WI38 (cell line): Measurements from ENCODE around the gene CHRM1.

Experiments used
- H3K4me3 ChIP-seq: 2 replicates; pipeline ENCODE4 v1.5.1; 2011; ENCODE audit warnings: low read depth, mild to moderate bottlenecking, control low read depth, low read length
- TF ChIP-seq, protein P1 (sequence below): IDR thresholded peaks from 2 replicates; pipeline ENCODE4 v1.5.1; 2012; ENCODE audit warnings: low read depth, mild to moderate bottlenecking, control low read depth, low read length

CHRM1 gene

DNA sequence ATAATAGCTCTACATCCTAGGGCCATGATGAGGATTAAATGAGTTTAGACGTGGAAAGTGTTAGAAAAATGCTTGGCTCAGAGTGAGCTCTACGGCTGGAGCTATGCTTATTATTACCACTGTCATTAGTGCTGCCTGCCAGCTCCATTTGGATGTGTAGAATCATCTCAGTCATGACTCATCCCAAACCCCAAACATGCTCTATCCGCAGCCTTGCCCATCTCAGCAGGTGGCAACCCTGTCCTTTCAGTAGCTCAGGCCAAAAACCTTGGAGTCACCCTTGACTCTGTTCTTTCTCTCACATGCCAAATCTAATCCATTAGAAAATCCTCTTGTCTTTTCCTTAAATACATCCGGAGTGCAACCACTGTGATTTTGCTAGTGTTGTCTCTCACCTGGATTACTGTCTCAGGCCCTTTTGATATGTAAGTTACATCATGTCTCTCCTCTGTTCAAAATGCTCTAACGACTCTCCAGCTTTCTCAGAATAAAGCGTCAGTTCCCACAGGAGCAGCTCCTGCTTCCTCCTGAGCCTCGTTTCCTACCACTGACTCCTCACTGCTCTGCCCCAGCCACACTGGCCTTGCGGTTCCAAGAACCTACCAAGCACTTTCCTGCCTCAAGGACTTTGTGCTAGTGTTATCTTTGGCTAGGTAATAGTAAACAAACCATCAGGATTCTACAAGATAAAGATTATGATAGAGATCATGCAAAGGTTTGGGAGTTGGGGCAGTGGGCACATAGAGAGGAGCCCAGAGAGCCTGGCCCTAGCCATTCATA is 10.5 kb upstream of the CHRM1 start:
- TF ChIP-seq, protein P1, sequence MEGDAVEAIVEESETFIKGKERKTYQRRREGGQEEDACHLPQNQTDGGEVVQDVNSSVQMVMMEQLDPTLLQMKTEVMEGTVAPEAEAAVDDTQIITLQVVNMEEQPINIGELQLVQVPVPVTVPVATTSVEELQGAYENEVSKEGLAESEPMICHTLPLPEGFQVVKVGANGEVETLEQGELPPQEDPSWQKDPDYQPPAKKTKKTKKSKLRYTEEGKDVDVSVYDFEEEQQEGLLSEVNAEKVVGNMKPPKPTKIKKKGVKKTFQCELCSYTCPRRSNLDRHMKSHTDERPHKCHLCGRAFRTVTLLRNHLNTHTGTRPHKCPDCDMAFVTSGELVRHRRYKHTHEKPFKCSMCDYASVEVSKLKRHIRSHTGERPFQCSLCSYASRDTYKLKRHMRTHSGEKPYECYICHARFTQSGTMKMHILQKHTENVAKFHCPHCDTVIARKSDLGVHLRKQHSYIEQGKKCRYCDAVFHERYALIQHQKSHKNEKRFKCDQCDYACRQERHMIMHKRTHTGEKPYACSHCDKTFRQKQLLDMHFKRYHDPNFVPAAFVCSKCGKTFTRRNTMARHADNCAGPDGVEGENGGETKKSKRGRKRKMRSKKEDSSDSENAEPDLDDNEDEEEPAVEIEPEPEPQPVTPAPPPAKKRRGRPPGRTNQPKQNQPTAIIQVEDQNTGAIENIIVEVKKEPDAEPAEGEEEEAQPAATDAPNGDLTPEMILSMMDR: no peak
- H3K4me3 ChIP-seq: no peak overlapping the region

DNA sequence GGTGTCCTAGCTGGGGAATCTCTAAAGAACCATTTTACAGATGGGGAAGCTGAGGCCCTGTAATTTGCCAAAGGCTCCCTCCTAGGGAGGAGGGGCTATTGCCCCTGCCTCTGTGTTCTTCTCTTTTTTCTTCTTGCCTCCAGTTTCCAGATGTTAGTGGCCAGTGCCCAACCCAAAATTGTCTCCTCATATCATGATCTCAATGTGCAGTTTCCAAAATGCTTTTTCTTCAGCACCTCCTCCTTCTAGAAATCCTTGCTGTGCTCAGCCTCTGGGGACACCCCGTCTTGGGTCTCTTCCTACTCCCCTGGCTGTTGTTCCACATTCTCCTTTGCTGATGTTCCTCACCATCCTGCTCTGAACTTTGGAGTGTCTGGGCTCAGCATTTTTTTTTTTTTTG is 9.5 kb upstream of the CHRM1 start:
- no peak overlapping the region for H3K4me3 ChIP-seq
- TF ChIP-seq, protein P1: no peak

DNA sequence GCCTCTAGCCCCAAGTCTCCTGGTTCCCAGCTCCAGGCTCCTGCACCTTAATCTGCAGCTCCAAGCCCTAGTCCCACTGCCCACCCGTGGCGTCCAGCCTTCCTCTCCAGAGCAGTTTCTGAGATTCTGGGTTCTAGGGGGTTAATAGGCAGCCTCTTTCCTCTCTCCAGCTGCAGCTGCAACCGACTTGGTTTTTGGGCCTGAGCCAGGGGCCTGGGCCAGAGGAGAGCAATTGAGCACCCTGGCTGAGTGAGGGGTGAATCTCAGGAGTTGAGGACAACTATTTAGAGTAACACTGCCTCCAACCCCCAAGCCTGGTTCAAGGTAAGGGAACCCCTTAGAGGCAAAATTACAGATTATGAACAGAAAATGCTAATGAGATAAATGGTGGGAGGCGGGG is 9.0 kb upstream of the CHRM1 start:
- TF ChIP-seq, protein P1: no peak
- H3K4me3 ChIP-seq: no peak overlapping the region

DNA sequence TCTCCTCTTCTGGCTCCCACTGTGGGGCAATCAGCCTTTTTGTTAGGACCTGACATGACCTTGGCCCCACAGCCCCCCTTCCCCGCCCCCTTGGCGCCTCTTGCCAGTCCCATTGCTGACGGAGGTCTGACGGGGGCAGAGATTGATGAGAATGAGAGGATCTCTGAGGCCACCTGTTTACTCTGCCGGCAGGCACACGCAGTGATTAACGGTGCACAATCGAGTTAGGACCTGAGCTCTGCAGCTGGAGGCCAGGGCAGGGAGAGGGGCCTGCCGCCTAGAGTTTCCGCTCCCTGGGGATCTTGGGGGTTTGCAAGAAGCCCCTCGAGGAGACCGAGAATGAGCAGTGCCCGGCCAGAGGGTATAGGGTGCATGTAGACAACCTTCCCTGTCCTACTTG is 6.8 kb upstream of the CHRM1 start:
- TF ChIP-seq, protein P1: no peak
- no peak overlapping the region for H3K4me3 ChIP-seq

DNA sequence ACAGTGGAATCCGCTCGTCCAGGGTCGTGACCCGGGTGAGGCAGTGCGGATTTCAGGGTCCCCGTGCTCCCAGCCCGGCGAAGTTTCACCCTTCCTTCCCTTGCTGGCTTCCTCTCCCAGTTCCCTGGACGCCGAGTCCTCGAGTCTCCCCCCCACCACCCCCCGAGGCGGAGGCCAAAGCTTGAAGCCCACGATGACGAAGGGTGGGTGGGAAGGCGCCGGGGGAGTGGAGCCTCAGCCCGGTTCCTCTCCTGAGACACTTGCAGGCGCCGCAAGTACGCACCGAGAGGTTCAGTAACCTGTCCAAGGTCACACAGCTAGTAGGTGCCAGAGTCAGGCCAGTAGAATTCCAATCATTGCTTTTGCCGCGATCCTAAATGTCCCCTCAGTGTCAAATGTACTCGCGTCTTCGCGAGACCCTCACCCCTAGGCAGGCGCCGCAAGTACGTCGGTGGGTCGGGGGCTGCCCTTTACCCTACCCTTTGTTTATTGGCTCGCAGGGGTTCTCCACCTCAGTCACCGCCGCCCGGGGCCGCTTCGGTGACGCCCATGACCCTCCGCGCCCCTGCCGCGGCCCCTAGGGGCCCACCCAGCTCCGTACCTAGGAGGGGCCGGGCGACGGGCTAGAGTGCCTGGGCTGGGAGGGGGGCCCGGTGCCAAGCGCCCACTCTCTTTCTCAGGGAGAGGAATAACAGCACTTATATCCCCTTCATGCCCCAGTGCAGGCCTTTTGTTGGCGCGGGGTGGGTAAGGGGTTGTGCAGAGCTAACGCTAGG is 5.7 kb upstream of the CHRM1 start:
- no peak overlapping the region for H3K4me3 ChIP-seq
- TF ChIP-seq, protein P1: no peak

DNA sequence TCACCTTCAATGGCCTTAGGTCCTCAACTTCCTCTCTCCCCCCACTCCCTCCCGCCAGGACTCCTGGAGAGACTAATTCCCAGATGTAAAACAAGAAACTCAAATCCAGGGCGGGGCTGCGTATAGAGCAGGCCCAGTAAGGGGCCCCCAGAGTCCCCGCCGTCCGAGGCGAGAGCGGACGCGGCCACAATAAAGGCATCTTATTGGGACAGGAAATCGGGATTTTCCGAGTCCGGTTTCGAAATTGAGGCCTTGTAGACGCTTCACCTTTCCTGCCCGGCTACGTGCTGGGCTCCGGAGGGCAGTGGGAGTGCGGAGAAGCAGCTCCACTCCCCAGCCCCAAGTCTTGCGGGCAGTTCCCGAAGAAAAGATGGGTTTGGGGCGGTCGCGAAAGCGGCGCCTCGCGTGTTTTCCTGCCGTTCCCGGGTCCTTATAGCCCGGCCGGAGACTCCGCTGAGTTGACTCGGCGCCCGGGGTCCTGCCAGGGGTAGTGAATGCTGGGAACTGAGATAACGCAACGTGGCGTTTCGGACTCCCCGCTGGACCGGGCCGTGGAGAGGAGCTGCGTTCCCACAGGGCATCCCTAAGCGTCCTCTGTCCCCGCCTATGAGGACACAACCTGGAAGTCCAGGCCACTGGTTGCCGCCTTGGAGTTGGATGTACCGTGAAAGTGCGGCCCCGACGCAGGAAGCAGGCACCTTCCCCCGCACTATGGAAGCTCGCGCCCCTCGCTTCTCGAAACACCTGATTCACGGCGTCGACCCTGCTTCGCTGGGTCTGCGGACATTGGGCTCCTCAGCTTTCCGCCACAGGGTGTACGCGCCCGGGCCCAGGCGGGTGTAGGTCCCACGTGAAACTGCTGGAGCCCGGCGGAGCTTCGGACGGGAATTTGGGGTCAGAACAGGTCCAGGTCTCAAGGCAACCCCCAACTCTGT is 4.8 kb upstream of the CHRM1 start:
- TF ChIP-seq, protein P1: no peak
- peak overlapping the region; percentile 23; the same call in 1 of the 2 replicates for H3K4me3 ChIP-seq
